PC-3 (cell line): ENCODE data around the gene MEPCE. TPM values are rescaled to one million over a fixed set of nuclear protein-coding genes. Genes with fewer than 3 reads are reported as not detected.

Source experiments
- ATAC-seq: fragments of 200-7000 bp; cut with Tn5 transposase; 2 replicates; pipeline ENCODE4 v1.9.1; 2020; ENCODE audit warnings: mild to moderate bottlenecking, moderate library complexity
- BruUV-seq: library from RNA; stranded (reverse); fragments of 400-500 nt; replicated peaks from 2 replicates; lab custom pipeline; 2021; lab: Mats Ljungman, UMichigan
- CTCF ChIA-PET: fragments of 300-600 bp; sonication (Branson Sonifier 250); formaldehyde crosslinking; loops from one replicate; lab custom pipeline; 2022; ENCODE audit warnings: antibody characterized with exemption; lab: Charles Lee
- POLR2A ChIA-PET: fragments of 300-600 bp; sonication (Branson Sonifier 250); formaldehyde crosslinking; loops from one replicate; lab custom pipeline; 2022; ENCODE audit warnings: antibody characterized with exemption; ENCODE audit not compliant: unreplicated experiment; lab: Charles Lee
- DNase-seq: peaks from one replicate; pipeline ENCODE4 v3.0.0-alpha.2; 2015
- H2AFZ ChIP-seq: fragments of 300-600 bp; sonication (generic); 2 replicates; pipeline ENCODE4 v1.6.0; 2016; ENCODE audit warnings: antibody characterized with exemption, low read length
- H3F3A ChIP-seq: fragments of 300-600 bp; sonication (generic); one replicate; pipeline ENCODE4 v1.6.0; 2017; ENCODE audit warnings: antibody characterized with exemption, low read length, control low read depth, mild to moderate bottlenecking; ENCODE audit not compliant: unreplicated experiment
- H3K27ac ChIP-seq: fragments of 300-600 bp; sonication (generic); 2 replicates; pipeline ENCODE4 v1.5.1; 2016; ENCODE audit warnings: mild to moderate bottlenecking, low read length
- H3K27me3 ChIP-seq: fragments of 300-600 bp; sonication (generic); 2 replicates; pipeline ENCODE4 v1.6.1; 2016; ENCODE audit warnings: low read length, mixed read lengths
- H3K36me3 ChIP-seq: fragments of 300-600 bp; sonication (generic); 2 replicates; pipeline ENCODE4 v1.6.1; 2016; ENCODE audit warnings: low read depth, mixed run types, low read length, mixed read lengths
- H3K4me1 ChIP-seq: fragments of 300-600 bp; sonication (generic); 2 replicates; pipeline ENCODE4 v1.5.1; 2016; ENCODE audit warnings: low read length; ENCODE audit not compliant: insufficient read depth
- H3K4me2 ChIP-seq: fragments of 300-600 bp; sonication (generic); 2 replicates; pipeline ENCODE4 v1.6.0; 2016; ENCODE audit warnings: low read length
- H3K4me3 ChIP-seq: fragments of 300-600 bp; sonication (generic); 2 replicates; pipeline ENCODE4 v1.5.1; 2016; ENCODE audit warnings: mild to moderate bottlenecking, low read length, mixed read lengths
- H3K79me2 ChIP-seq: fragments of 300-600 bp; sonication (generic); 2 replicates; pipeline ENCODE4 v1.6.1; 2017; ENCODE audit warnings: low read length, mixed read lengths
- H3K9ac ChIP-seq: fragments of 300-600 bp; sonication (generic); 2 replicates; pipeline ENCODE4 v1.6.0; 2016; ENCODE audit warnings: mild to moderate bottlenecking, low read length
- H3K9me2 ChIP-seq: fragments of 300-600 bp; sonication (generic); replicated peaks from 2 replicates; pipeline ENCODE4 v1.6.1; 2016; ENCODE audit warnings: mixed run types, low read length, mixed read lengths
- H3K9me3 ChIP-seq: fragments of 300-600 bp; sonication (generic); 2 replicates; pipeline ENCODE4 v1.6.1; 2016; ENCODE audit warnings: low read length, mixed read lengths
- H4K20me1 ChIP-seq: fragments of 300-600 bp; sonication (generic); 2 replicates; pipeline ENCODE4 v1.6.1; 2016; ENCODE audit warnings: low read length, mixed read lengths
- EZH2 ChIP-seq: fragments of 300-600 bp; sonication (generic); IDR thresholded peaks from one replicate; pipeline ENCODE4 v1.6.1; 2017; ENCODE audit warnings: antibody characterized with exemption, mild to moderate bottlenecking, low read length; ENCODE audit not compliant: unreplicated experiment
- EZH2phosphoT487 ChIP-seq: fragments of 300-600 bp; sonication (generic); IDR thresholded peaks from 2 replicates; pipeline ENCODE4 v1.6.1; 2018; ENCODE audit warnings: mild to moderate bottlenecking, antibody characterized with exemption, low read length, borderline replicate concordance
- intact Hi-C: fragments of 100-400 bp; cut with micrococcal nuclease; formaldehyde crosslinking; loops from 2 replicates; pipeline ENCODE4 v1.9.0; 2023
- total RNA-seq: library from RNA; depleted of rRNA; stranded (reverse); fragments of >200 nt; gene quantifications from 2 replicates; pipeline ENCODE4 v1.2.3, GENCODE V29; 2014
- TF ChIP-seq, protein P1 (sequence below): fragments of 300-600 bp; sonication (generic); conservative IDR thresholded peaks from 2 replicates; pipeline ENCODE4 v1.5.1; 2017; ENCODE audit warnings: antibody characterized with exemption, low read depth, mild to moderate bottlenecking, low read length

Gene MEPCE
- total RNA-seq, 1 experiment from 2014 or later = 36.0 TPM

DNA sequence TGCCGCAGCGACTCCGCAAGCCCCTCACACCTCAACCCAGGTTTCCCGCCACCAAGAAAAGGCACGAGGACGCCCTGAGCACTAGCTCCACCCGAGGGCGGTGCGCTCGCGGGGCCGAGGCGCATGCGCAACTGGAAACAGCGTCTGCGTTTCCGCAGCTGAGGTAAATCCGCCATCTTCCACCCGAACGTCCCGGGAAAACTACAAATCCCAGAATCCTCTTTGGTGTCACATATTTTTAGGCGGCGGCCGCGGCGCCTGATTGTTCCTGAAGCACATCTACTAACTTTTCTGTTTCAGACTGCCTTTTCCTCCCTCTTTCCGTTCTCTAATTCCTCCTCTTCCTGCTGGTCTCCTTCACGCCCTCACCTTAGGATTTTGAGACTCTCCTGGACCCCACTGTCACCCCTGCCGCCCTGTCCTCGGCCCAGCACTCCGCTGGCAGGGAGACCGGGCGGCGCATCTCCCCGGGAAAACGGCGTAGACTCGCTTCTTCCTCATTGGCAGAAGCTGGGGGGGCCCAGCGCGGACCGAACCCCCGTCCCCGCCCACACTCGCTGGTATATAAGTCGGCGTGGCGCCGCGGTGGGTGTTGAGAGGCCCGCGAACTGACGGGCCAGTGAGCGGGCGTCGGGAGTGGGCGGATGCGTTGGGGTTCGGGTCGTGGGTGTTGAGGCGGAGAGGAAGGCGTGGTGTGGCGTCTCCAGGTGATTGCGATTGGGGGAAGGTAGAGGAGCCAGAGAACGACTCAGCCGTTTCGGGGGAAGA, 1.2 kb upstream of the MEPCE start, which contains the start of gene ZCWPW1:
ZCWPW1 (minus strand) TSS at position 505 of the 768 bp plus-strand sequence. CDS start 8,054 bp downstream, outside the sequence.
- Histone ChIP-seq H3K9me3 (no peaks in the 10 kb centered on the region), H3K9ac (peak within 1 kb of the TSS; percentile 99), H3K4me1 (peaks cover 19% of the 10 kb centered on the region), H3K4me3 (peak within 1 kb of the TSS; percentile 80), H3K4me2 (peak within 1 kb of the TSS; percentile 95), H2AFZ (peak within 1 kb of the TSS; percentile 90), H3F3A (no peaks in the 10 kb centered on the region), H3K36me3 (peaks cover 9% of the 10 kb centered on the region; the same call in 1 of the 2 replicates), H3K27ac (peak within 1 kb of the TSS; percentile 98), H4K20me1 (no peaks in the 10 kb centered on the region), H3K9me2 (no peaks in the 10 kb centered on the region), H3K27me3 (no peaks in the 10 kb centered on the region), H3K79me2 (peaks cover 41% of the 10 kb centered on the region)
- ChIA-PET POLR2A (interaction anchor here (0.5 to 1.0 kb wide), 9 partner anchors 12 to 824 kb away, joined by 3 to 28 read pairs (median 4); no protein-coding TSS in a partner anchor), CTCF (interaction anchor here (0.5 to 1.6 kb wide), 5 partner anchors 10 to 185 kb away, joined by 3 to 8 read pairs (median 6); no protein-coding TSS in a partner anchor)
- TSS peak; percentile 73 for BruUV-seq
- intact Hi-C loops = no loop called here
- peak; percentile 90 for DNase-seq
- peak; percentile 66 for ATAC-seq
- TF ChIP-seq EZH2phosphoT487 (no peak), EZH2 (no peak)
- TF ChIP-seq, protein P1, sequence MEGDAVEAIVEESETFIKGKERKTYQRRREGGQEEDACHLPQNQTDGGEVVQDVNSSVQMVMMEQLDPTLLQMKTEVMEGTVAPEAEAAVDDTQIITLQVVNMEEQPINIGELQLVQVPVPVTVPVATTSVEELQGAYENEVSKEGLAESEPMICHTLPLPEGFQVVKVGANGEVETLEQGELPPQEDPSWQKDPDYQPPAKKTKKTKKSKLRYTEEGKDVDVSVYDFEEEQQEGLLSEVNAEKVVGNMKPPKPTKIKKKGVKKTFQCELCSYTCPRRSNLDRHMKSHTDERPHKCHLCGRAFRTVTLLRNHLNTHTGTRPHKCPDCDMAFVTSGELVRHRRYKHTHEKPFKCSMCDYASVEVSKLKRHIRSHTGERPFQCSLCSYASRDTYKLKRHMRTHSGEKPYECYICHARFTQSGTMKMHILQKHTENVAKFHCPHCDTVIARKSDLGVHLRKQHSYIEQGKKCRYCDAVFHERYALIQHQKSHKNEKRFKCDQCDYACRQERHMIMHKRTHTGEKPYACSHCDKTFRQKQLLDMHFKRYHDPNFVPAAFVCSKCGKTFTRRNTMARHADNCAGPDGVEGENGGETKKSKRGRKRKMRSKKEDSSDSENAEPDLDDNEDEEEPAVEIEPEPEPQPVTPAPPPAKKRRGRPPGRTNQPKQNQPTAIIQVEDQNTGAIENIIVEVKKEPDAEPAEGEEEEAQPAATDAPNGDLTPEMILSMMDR = no peak

DNA sequence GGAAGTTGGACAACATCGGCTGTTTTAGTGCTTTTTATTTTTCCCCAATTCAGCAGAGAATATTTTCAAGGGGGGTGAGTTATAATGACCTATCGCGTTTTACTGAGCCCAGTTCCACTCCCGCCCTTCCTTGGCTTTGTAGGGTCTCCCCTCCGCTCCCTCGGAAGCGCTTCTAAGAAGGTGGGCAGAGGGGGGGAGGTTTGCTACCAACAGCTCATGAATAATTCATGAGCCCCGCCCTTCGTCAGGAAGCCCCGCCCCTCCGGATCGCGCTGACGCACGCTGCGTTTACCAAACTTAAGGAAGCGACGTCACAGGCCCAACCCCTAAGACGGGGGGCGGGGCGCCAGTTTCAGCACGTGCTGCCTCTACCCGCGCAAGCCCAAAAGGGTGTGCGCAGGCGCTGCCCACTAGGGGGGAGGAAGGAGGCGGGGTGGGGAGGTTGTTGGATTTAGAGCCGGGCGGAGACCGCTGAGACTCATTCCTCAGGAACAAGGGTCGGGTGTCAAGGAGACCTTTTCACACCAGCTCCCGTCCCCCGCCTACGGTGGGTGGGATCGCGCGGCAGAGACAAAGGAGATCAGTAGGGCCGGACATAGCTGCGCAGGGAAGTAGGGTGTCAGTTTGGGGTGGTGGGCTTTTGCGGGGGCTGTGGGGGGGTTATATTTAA, 529 bp upstream of the MEPCE start:
- peaks cover 23% of the 10 kb centered on the region for H3K4me1 ChIP-seq
- H3K9me2 ChIP-seq = no peaks in the 10 kb centered on the region
- H3F3A ChIP-seq = no peaks in the 10 kb centered on the region
- H3K27ac ChIP-seq = peak overlapping the region; percentile 98
- no peaks in the 10 kb centered on the region for H4K20me1 ChIP-seq
- CTCF ChIA-PET = interaction anchor here (0.6 to 1.6 kb wide), 4 partner anchors 22 to 184 kb away, joined by 3 to 8 read pairs (median 6); no protein-coding TSS in a partner anchor
- H3K9me3 ChIP-seq = no peaks in the 10 kb centered on the region
- peaks cover 16% of the 10 kb centered on the region for H3K36me3 ChIP-seq
- peak overlapping the region; percentile 90 for H2AFZ ChIP-seq
- intact Hi-C loops = loop anchor here (1.0 kb wide), 1 partner anchor 157 kb away; the partner anchor contains the start of genes FBXO24 and LRCH4
- peak; percentile 71 for ATAC-seq
- peak overlapping the region; percentile 95 for H3K4me2 ChIP-seq
- TF ChIP-seq, protein P1 = no peak
- BruUV-seq = TSS peak; percentile 69
- H3K27me3 ChIP-seq = no peaks in the 10 kb centered on the region
- peaks cover 49% of the 10 kb centered on the region for H3K79me2 ChIP-seq
- H3K4me3 ChIP-seq = peak overlapping the region; percentile 80
- POLR2A ChIA-PET = interaction anchor here (0.6 to 1.1 kb wide), 7 partner anchors 11 to 823 kb away, joined by 3 to 4 read pairs (median 3); partner anchors contain the start of gene MOSPD3
- H3K9ac ChIP-seq = peak overlapping the region; percentile 99
- DNase-seq = peak; percentile 99
